Naive thymus-derived CD4-positive, alpha-beta T cell (primary cell): Measurements from ENCODE around the gene ZNF587B. TPM values are rescaled to one million over a fixed set of nuclear protein-coding genes. Genes with fewer than 3 reads are reported as not detected.
"Not testable (repeated sequence)": the region's sequence is repeated elsewhere in the genome, so short reads cannot be mapped to it uniquely, and the experiment has no call there.

Experiments
- ATAC-seq: fragments of 150-1000 bp; cut with Tn5 transposase; 2 replicates; pipeline ENCODE4 v1.10.0; 2021; ENCODE audit warnings: mild to moderate bottlenecking, moderate library complexity
- CTCF ChIA-PET: fragments of 350-600 bp; sonication (Branson Sonifier 250); formaldehyde crosslinking; loops from one replicate; lab custom pipeline; 2021; ENCODE audit warnings: antibody characterized with exemption; lab: Charles Lee
- POLR2A ChIA-PET: fragments of 350-600 bp; sonication (Branson Sonifier 250); formaldehyde crosslinking; loops from one replicate; lab custom pipeline; 2021; ENCODE audit warnings: antibody characterized with exemption, inconsistent platforms; lab: Charles Lee
- DNase-seq, 9 donors: peaks; one replicate each; pipeline versions ENCODE4 v3.0.0 to v3.0.0-alpha.2; 2020 to 2022; ENCODE audit warnings: mixed read lengths in 1 of 9
- H3K27ac ChIP-seq: one replicate; pipeline ENCODE4 v1.7.0; 2013; ENCODE audit warnings: mild to moderate bottlenecking, low read depth, low read length, moderate library complexity
- H3K27me3 ChIP-seq, 2 donors: one replicate each; pipeline ENCODE4 v1.7.0; 2013; ENCODE audit warnings: low read length in 2 of 2, mild to moderate bottlenecking in 2 of 2, moderate library complexity in 2 of 2; ENCODE audit not compliant: control insufficient read depth in 2 of 2, insufficient read depth in 2 of 2
- H3K36me3 ChIP-seq, 3 experiments: 1 replicate in 2 of 3; 2 replicates in 1 of 3; pipeline ENCODE4 v1.7.0; 2013; ENCODE audit warnings: low read length in 3 of 3, mild to moderate bottlenecking in 3 of 3, moderate library complexity in 1 of 3; ENCODE audit not compliant: insufficient read depth in 3 of 3, control insufficient read depth in 2 of 3
- H3K4me1 ChIP-seq, 2 donors: one replicate each; pipeline ENCODE4 v1.7.0; 2013; ENCODE audit warnings: low read length in 2 of 2, mild to moderate bottlenecking in 2 of 2, moderate library complexity in 1 of 2; ENCODE audit not compliant: control insufficient read depth in 2 of 2, insufficient read depth in 2 of 2
- H3K4me3 ChIP-seq: 2 replicates; pipeline ENCODE4 v1.7.0; 2013; ENCODE audit warnings: mild to moderate bottlenecking, low read length
- H3K9me3 ChIP-seq, 3 experiments: 1 replicate in 2 of 3; 2 replicates in 1 of 3; pipeline ENCODE4 v1.7.0; 2013; ENCODE audit warnings: low read length in 3 of 3; ENCODE audit not compliant: control insufficient read depth in 2 of 3
- H3K27ac Mint-ChIP-seq, 9 donors: one replicate each; pipeline ENCODE4 v1.8.0; 2020 to 2022; ENCODE audit warnings: mixed read lengths in 9 of 9, mild to moderate bottlenecking in 8 of 9, moderate library complexity in 5 of 9, inconsistent platforms in 2 of 9
- H3K27me3 Mint-ChIP-seq, 5 donors: one replicate each; pipeline ENCODE4 v1.8.0; 2021 to 2022; ENCODE audit warnings: mixed read lengths in 5 of 5, mild to moderate bottlenecking in 1 of 5
- H3K36me3 Mint-ChIP-seq, 5 donors: one replicate each; pipeline ENCODE4 v1.8.0; 2020 to 2022; ENCODE audit warnings: mixed read lengths in 5 of 5, mild to moderate bottlenecking in 3 of 5, inconsistent platforms in 1 of 5
- H3K4me1 Mint-ChIP-seq, 7 donors: one replicate each; pipeline ENCODE4 v1.8.0; 2020 to 2022; ENCODE audit warnings: mixed read lengths in 7 of 7, mild to moderate bottlenecking in 3 of 7, inconsistent platforms in 1 of 7
- H3K4me3 Mint-ChIP-seq, 10 donors: one replicate each; pipeline ENCODE4 v1.8.0; 2020 to 2022; ENCODE audit warnings: mild to moderate bottlenecking in 10 of 10, mixed read lengths in 10 of 10, moderate library complexity in 6 of 10, inconsistent platforms in 2 of 10
- H3K9me3 Mint-ChIP-seq, 11 donors: one replicate each; pipeline ENCODE4 v1.8.0; 2020 to 2022; ENCODE audit warnings: mixed read lengths in 11 of 11, mild to moderate bottlenecking in 4 of 11, inconsistent platforms in 1 of 11, moderate library complexity in 1 of 11
- intact Hi-C, 2 donors: fragments of 100-400 bp; cut with micrococcal nuclease; formaldehyde crosslinking; loops; one replicate each; pipeline ENCODE4 v1.15.1; 2023
- polyA plus RNA-seq, 2 donors: library from polyadenylated mRNA; unstranded; fragments of 300-500 nt; fragmentation: Illumina TruSeq; gene quantifications; one replicate each; pipeline ENCODE4 v1.2.3, GENCODE V29; 2021
- total RNA-seq, 6 experiments: library from RNA in 5 of 6; stranded (reverse) in 5 of 6; gene quantifications; 1 replicate in 5 of 6; 2 replicates in 1 of 6; pipeline ENCODE4 v1.2.3 and lab custom pipeline; 2021 to 2026

ZNF587B gene
- total and polyA plus RNA-seq, 7 experiments from 2014 or later: 1.7 to 32.3 (median 19.8) TPM

GRCh38 chr19:57870225-57870624 is 40.1 kb downstream of the ZNF587B start:
- Histone ChIP-seq H3K27ac (no peak overlapping the region), H3K36me3 (peaks cover 0 to 48% (median 13%) of the 10 kb centered on the region in 3 experiments), H3K4me1 (no peaks in the 10 kb centered on the region), H3K4me3 (no peak overlapping the region), H3K27me3 (no peaks in the 10 kb centered on the region), H3K9me3 (peaks cover 23 to 93% (median 44%) of the 10 kb centered on the region in 3 experiments)
- no peak for ATAC-seq
- CTCF ChIA-PET: interaction anchor here (0.6 kb wide), 1 partner anchor 311 kb away, joined by 3 read pairs; no protein-coding TSS in a partner anchor
- Mint-ChIP-seq H3K36me3 (peaks cover 11 to 73% (median 55%) of the 10 kb centered on the region in 5 donors), H3K9me3 (peaks cover under 1 to 94% (median 71%) of the 10 kb centered on the region in 11 donors), H3K4me3 (peak overlapping the region in 1 of 10 donors; percentile 32), H3K27me3 (no peaks in the 10 kb centered on the region), H3K27ac (no peak overlapping the region), H3K4me1 (no peaks in the 10 kb centered on the region)
- intact Hi-C loops: no loop called here
- DNase-seq: no peak
- POLR2A ChIA-PET: no interaction called here

GRCh38 chr19:57872450-57872849 is 42.4 kb downstream of the ZNF587B start:
- H3K27me3 Mint-ChIP-seq: no peaks in the 10 kb centered on the region
- DNase-seq (no peak), ATAC-seq (no peak)
- POLR2A ChIA-PET: no interaction called here
- peaks cover 16 to 72% (median 54%) of the 10 kb centered on the region in 5 donors for H3K36me3 Mint-ChIP-seq
- no peak overlapping the region for H3K4me3 Mint-ChIP-seq
- H3K9me3 Mint-ChIP-seq: peaks cover 0 to 94% (median 73%) of the 10 kb centered on the region in 11 donors
- no peak overlapping the region for H3K27ac Mint-ChIP-seq
- H3K27ac ChIP-seq: no peak overlapping the region
- no peaks in the 10 kb centered on the region for H3K4me1 ChIP-seq
- CTCF ChIA-PET: no interaction called here
- H3K4me1 Mint-ChIP-seq: peaks cover 0 to 4% (median 0%) of the 10 kb centered on the region in 7 donors
- H3K36me3 ChIP-seq: peaks cover 0 to 47% (median 14%) of the 10 kb centered on the region in 3 experiments
- H3K9me3 ChIP-seq: peaks cover 26 to 95% (median 43%) of the 10 kb centered on the region in 3 experiments
- intact Hi-C loops: no loop called here
- H3K27me3 ChIP-seq: no peaks in the 10 kb centered on the region
- no peak overlapping the region for H3K4me3 ChIP-seq

GRCh38 chr19:57873883-57874799 is 44.0 kb downstream of the ZNF587B start:
- H3K4me1 Mint-ChIP-seq, H3K27me3 ChIP-seq, CTCF ChIA-PET, H3K4me3 ChIP-seq, H3K27me3 Mint-ChIP-seq, H3K4me3 Mint-ChIP-seq, intact Hi-C loops, DNase-seq, ATAC-seq, POLR2A ChIA-PET, H3K27ac ChIP-seq, H3K4me1 ChIP-seq: not testable (repeated sequence)
- peaks cover 19 to 71% (median 56%) of the 10 kb centered on the region in 5 donors for H3K36me3 Mint-ChIP-seq
- Histone ChIP-seq H3K9me3 (peaks cover 21 to 95% (median 36%) of the 10 kb centered on the region in 3 experiments), H3K36me3 (peaks cover 0 to 51% (median 16%) of the 10 kb centered on the region in 3 experiments)
- peaks cover 0 to 94% (median 68%) of the 10 kb centered on the region in 11 donors for H3K9me3 Mint-ChIP-seq
- peak overlapping the region in 2 of 9 donors; percentile 6 to 18 for H3K27ac Mint-ChIP-seq

GRCh38 chr19:57886046-57886445 is 55.9 kb downstream of the ZNF587B start:
- ChIA-PET POLR2A (no interaction called here), CTCF (no interaction called here)
- no peak overlapping the region for H3K4me3 ChIP-seq
- no peak overlapping the region for H3K27ac ChIP-seq
- H3K27me3 ChIP-seq: no peaks in the 10 kb centered on the region
- peaks cover 18 to 33% (median 22%) of the 10 kb centered on the region in 7 donors for H3K4me1 Mint-ChIP-seq
- H3K9me3 Mint-ChIP-seq: peaks cover 5 to 82% (median 56%) of the 10 kb centered on the region in 11 donors
- DNase-seq (no peak), ATAC-seq (no peak)
- no peaks in the 10 kb centered on the region for H3K27me3 Mint-ChIP-seq
- H3K4me3 Mint-ChIP-seq: peak overlapping the region in 7 of 10 donors; percentile 5 to 66 (median 32)
- H3K9me3 ChIP-seq: peaks cover 0 to 38% (median 0%) of the 10 kb centered on the region in 3 experiments
- intact Hi-C loops: loop anchor here in 1 of 2 donors (5.0 kb wide), 1 partner anchor 266 kb away; the partner anchor contains the start of gene ZNF329
- peaks cover 25 to 61% (median 57%) of the 10 kb centered on the region in 5 donors for H3K36me3 Mint-ChIP-seq
- no peak overlapping the region for H3K27ac Mint-ChIP-seq
- H3K36me3 ChIP-seq: peaks cover 0 to 35% (median 0%) of the 10 kb centered on the region in 3 experiments
- H3K4me1 ChIP-seq: no peaks in the 10 kb centered on the region

GRCh38 chr19:57887195-57887941 is 57.3 kb downstream of the ZNF587B start:
- H3K27ac Mint-ChIP-seq: peak overlapping the region in 4 of 9 donors; percentile 27 to 92 (median 45)
- POLR2A ChIA-PET: interaction anchor here (0.7 to 1.4 kb wide), 3 partner anchors 14 to 1484 kb away, joined by 3 to 4 read pairs (median 4); no protein-coding TSS in a partner anchor
- intact Hi-C loops: loop anchor here in 1 of 2 donors (5.0 kb wide), 1 partner anchor 265 kb away; the partner anchor contains the start of gene ZNF329

More at GRCh38 chr19:57887195-57887941, 57.3 kb downstream of the ZNF587B start:
- no peaks in the 10 kb centered on the region for H3K27me3 Mint-ChIP-seq
- no peak for DNase-seq
- H3K4me3 Mint-ChIP-seq: peak overlapping the region; percentile 84 to 95 (median 90)
- no peak for ATAC-seq
- Histone ChIP-seq H3K4me1 (no peaks in the 10 kb centered on the region), H3K9me3 (peaks cover 0 to 38% (median 0%) of the 10 kb centered on the region in 3 experiments), H3K36me3 (peaks cover 0 to 35% (median 0%) of the 10 kb centered on the region in 3 experiments), H3K27me3 (no peaks in the 10 kb centered on the region), H3K27ac (no peak overlapping the region), H3K4me3 (peak overlapping the region; percentile 80)
- peaks cover 25 to 65% (median 61%) of the 10 kb centered on the region in 5 donors for H3K36me3 Mint-ChIP-seq
- peaks cover 18 to 33% (median 22%) of the 10 kb centered on the region in 7 donors for H3K4me1 Mint-ChIP-seq
- H3K9me3 Mint-ChIP-seq: peaks cover 5 to 90% (median 59%) of the 10 kb centered on the region in 11 donors
- CTCF ChIA-PET: no interaction called here
